HCT116 (cell line): Measurements from ENCODE around the gene DNAH7. TPM values are rescaled to one million over a fixed set of nuclear protein-coding genes. Genes with fewer than 3 reads are reported as not detected.

ENCODE experiments used
- ATAC-seq: fragments of 200-7000 bp; cut with Tn5 transposase; 2 replicates; pipeline ENCODE4 v1.9.1; 2020; ENCODE audit warnings: mild to moderate bottlenecking, moderate library complexity
- BruUV-seq: library from RNA; stranded (reverse); fragments of 400-500 nt; replicated peaks from 2 replicates; lab custom pipeline; 2021; lab: Mats Ljungman, UMichigan
- CTCF ChIA-PET: fragments of 300-600 bp; sonication (Branson Sonifier 250); formaldehyde crosslinking; loops from one replicate; lab custom pipeline; 2021; ENCODE audit warnings: antibody characterized with exemption; lab: Charles Lee
- POLR2A ChIA-PET: fragments of 300-600, 350-600 bp; sonication (Branson Sonifier 250); formaldehyde crosslinking; loops from one replicate; lab custom pipeline; 2021; ENCODE audit warnings: antibody characterized with exemption; lab: Charles Lee
- RAD21 ChIA-PET, 2 experiments: fragments of 300-600 bp; sonication (Branson Sonifier 250); formaldehyde crosslinking; loops; one replicate each; lab custom pipeline; 2023; ENCODE audit warnings: low total read pairs in 2 of 2; ENCODE audit not compliant: uncharacterized antibody in 2 of 2, unreplicated experiment in 2 of 2, low non-redundant PET in 1 of 2; lab: Charles Lee
- DNase-seq: peaks from one replicate; pipeline ENCODE4 v3.0.0-alpha.2; 2010; ENCODE audit warnings: low read depth, low spot score
- H2AFZ ChIP-seq: fragments of 200-600 bp; shearing (Covaris generic), sonication (generic); 2 replicates; pipeline ENCODE4 v1.6.1; 2017; ENCODE audit warnings: low read depth, mixed run types, mixed read lengths, antibody characterized with exemption, low read length; ENCODE audit not compliant: poor library complexity, severe bottlenecking
- H3K27ac ChIP-seq: 2 replicates; pipeline ENCODE4 v1.5.1; 2012; ENCODE audit warnings: low read depth, low read length
- H3K27me3 ChIP-seq: fragments of 200-600 bp; sonication (generic); 2 replicates; pipeline ENCODE4 v1.6.1; 2016; ENCODE audit warnings: mixed run types, low read length, mixed read lengths; ENCODE audit not compliant: insufficient read depth
- H3K36me3 ChIP-seq, 2 experiments: fragments of 200-500 bp in 1 of 2; fragments of 200-600 bp in 1 of 2; sonication (Bioruptor generic) in 1 of 2; sonication (generic) in 1 of 2; 2 replicates each; pipeline versions ENCODE4 v1.5.1 to v1.6.1; 2014 to 2016; ENCODE audit warnings: low read length in 2 of 2, inconsistent platforms in 1 of 2, mixed read lengths in 1 of 2, mixed run types in 1 of 2; ENCODE audit not compliant: insufficient read depth in 2 of 2, control insufficient read depth in 1 of 2
- H3K4me1 ChIP-seq, 2 experiments: fragments of 200-600 bp in 1 of 2; sonication (generic) in 1 of 2; 2 replicates each; pipeline versions ENCODE4 v1.5.1 to v1.6.1; 2012 to 2017; ENCODE audit warnings: low read length in 2 of 2, inconsistent platforms in 1 of 2, mild to moderate bottlenecking in 1 of 2, mixed read lengths in 1 of 2, mixed run types in 1 of 2, moderate library complexity in 1 of 2; ENCODE audit not compliant: insufficient read depth in 2 of 2, control insufficient read depth in 1 of 2
- H3K4me2 ChIP-seq: fragments of 200-600 bp; sonication (generic); 2 replicates; pipeline ENCODE4 v1.6.1; 2017; ENCODE audit warnings: mixed run types, low read length, mixed read lengths
- H3K4me3 ChIP-seq, 2 experiments: fragments of 200-600 bp in 1 of 2; sonication (generic) in 1 of 2; replicated peaks in 1 of 2; 2 replicates each; pipeline ENCODE4 v1.5.1; 2011 to 2016; ENCODE audit warnings: low read length in 2 of 2, control low read depth in 1 of 2, low read depth in 1 of 2, mild to moderate bottlenecking in 1 of 2, mixed read lengths in 1 of 2, mixed run types in 1 of 2
- H3K79me2 ChIP-seq: fragments of 200-600 bp; sonication (generic); 2 replicates; pipeline ENCODE4 v1.6.1; 2017; ENCODE audit warnings: mild to moderate bottlenecking, mixed run types, low read length, moderate library complexity, mixed read lengths; ENCODE audit not compliant: insufficient read depth
- H3K9ac ChIP-seq: fragments of 200-600 bp; sonication (generic); 2 replicates; pipeline ENCODE4 v1.6.1; 2016; ENCODE audit warnings: low read length, mixed read lengths
- H3K9me2 ChIP-seq: fragments of 200-600 bp; sonication (generic), shearing (Covaris generic); 2 replicates; pipeline ENCODE4 v1.6.1; 2017; ENCODE audit warnings: mixed run types, mild to moderate bottlenecking, moderate library complexity; ENCODE audit not compliant: insufficient read depth
- H3K9me3 ChIP-seq, 2 experiments: fragments of 200-500 bp in 1 of 2; fragments of 200-600 bp in 1 of 2; sonication (Bioruptor generic) in 1 of 2; sonication (generic) in 1 of 2; 2 replicates each; pipeline ENCODE4 v1.6.1; 2014 to 2017; ENCODE audit warnings: low read length in 2 of 2, mixed read lengths in 2 of 2, inconsistent platforms in 1 of 2, low read depth in 1 of 2, mild to moderate bottlenecking in 1 of 2, mixed run types in 1 of 2, moderate library complexity in 1 of 2; ENCODE audit not compliant: control insufficient read depth in 1 of 2, insufficient read depth in 1 of 2
- H4K20me1 ChIP-seq: fragments of 200-600 bp; sonication (generic), shearing (Covaris generic); 2 replicates; pipeline ENCODE4 v1.6.1; 2017; ENCODE audit warnings: mixed run types, mild to moderate bottlenecking, moderate library complexity; ENCODE audit not compliant: insufficient read depth
- EGR1 ChIP-seq: IDR thresholded peaks from 2 replicates; pipeline ENCODE4 v1.6.1; 2012; ENCODE audit warnings: low read depth
- ELF1 ChIP-seq: IDR thresholded peaks from 2 replicates; pipeline ENCODE4 v1.6.1; 2012; ENCODE audit warnings: low read depth, borderline replicate concordance
- POLR2AphosphoS5 ChIP-seq: IDR thresholded peaks from 2 replicates; pipeline ENCODE4 v1.6.1; 2011; ENCODE audit warnings: mild to moderate bottlenecking, low read depth, low read length, moderate library complexity
- SP1 ChIP-seq: IDR thresholded peaks from 2 replicates; pipeline ENCODE4 v1.6.1; 2012; ENCODE audit warnings: low read depth
- TCF7L2 ChIP-seq: IDR thresholded peaks from 2 replicates; pipeline ENCODE4 v1.7.0; 2011; ENCODE audit warnings: borderline replicate concordance, inconsistent platforms; ENCODE audit not compliant: insufficient read depth, insufficient read length; ENCODE audit errors: extremely low read depth
- YY1 ChIP-seq: IDR thresholded peaks from 2 replicates; pipeline ENCODE4 v1.6.1; 2011; ENCODE audit warnings: low read length, low read depth, moderate library complexity, mild to moderate bottlenecking; ENCODE audit not compliant: insufficient replicate concordance; ENCODE audit errors: extremely low read depth
- intact Hi-C: fragments of 100-400 bp; cut with micrococcal nuclease; formaldehyde crosslinking; loops from 2 replicates; pipeline ENCODE4 v1.10.0; 2022
- total RNA-seq: library from RNA; stranded (reverse); gene quantifications from one replicate; pipeline ENCODE4 v1.2.1, GENCODE V29; 2021; ENCODE audit not compliant: unreplicated experiment
- TF ChIP-seq, protein P1 (sequence below): IDR thresholded peaks from 2 replicates; pipeline ENCODE4 v1.6.1; 2012; ENCODE audit warnings: low read depth

The DNAH7 gene
- total RNA-seq, 1 experiment from 2014 or later: not detected

DNA sequence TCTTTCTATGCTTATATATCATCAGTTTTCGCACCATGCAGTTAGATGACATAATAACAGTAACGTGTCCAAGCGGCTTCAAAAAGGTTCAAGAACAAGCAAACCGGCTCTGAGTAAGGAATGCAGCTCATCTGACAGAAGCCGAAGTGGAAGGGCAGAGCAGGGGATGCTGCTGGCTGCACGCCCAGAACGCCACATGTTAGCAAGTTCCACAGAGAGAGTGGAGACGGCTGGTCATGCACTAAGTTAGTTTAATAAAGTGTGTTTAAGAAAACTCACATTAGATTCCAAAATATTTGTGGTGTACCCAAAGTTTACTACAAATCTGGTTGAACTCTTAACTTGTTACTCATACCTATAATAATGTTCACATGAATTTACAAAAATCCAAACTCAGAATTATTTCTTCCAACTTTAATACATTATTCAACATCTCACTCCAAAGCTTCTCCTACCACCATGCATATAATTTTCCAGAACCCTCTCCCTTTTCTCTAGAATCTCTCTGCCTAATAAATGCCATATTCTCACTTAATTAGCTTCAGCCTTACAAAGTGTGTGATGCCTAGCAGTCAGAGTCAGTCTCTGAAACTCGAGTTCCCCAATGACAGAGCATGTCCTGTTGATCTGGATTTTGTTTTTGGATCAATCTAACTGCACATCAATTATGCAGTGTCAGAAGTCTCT lies 170.0 kb downstream of the DNAH7 start:
- no peak overlapping the region for H3K27ac ChIP-seq
- TF ChIP-seq ELF1 (no peak), SP1 (no peak), TCF7L2 (no peak), POLR2AphosphoS5 (no peak), YY1 (no peak), EGR1 (no peak)
- TF ChIP-seq, protein P1, sequence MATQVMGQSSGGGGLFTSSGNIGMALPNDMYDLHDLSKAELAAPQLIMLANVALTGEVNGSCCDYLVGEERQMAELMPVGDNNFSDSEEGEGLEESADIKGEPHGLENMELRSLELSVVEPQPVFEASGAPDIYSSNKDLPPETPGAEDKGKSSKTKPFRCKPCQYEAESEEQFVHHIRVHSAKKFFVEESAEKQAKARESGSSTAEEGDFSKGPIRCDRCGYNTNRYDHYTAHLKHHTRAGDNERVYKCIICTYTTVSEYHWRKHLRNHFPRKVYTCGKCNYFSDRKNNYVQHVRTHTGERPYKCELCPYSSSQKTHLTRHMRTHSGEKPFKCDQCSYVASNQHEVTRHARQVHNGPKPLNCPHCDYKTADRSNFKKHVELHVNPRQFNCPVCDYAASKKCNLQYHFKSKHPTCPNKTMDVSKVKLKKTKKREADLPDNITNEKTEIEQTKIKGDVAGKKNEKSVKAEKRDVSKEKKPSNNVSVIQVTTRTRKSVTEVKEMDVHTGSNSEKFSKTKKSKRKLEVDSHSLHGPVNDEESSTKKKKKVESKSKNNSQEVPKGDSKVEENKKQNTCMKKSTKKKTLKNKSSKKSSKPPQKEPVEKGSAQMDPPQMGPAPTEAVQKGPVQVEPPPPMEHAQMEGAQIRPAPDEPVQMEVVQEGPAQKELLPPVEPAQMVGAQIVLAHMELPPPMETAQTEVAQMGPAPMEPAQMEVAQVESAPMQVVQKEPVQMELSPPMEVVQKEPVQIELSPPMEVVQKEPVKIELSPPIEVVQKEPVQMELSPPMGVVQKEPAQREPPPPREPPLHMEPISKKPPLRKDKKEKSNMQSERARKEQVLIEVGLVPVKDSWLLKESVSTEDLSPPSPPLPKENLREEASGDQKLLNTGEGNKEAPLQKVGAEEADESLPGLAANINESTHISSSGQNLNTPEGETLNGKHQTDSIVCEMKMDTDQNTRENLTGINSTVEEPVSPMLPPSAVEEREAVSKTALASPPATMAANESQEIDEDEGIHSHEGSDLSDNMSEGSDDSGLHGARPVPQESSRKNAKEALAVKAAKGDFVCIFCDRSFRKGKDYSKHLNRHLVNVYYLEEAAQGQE: no peak
- H3K9me2 ChIP-seq: no peaks in the 10 kb centered on the region
- ChIA-PET POLR2A (no interaction called here), CTCF (no interaction called here), RAD21 (no interaction called here)
- ATAC-seq: peak; percentile 67
- no peaks in the 10 kb centered on the region for H3K36me3 ChIP-seq
- no peak overlapping the region for H3K4me3 ChIP-seq
- no peaks in the 10 kb centered on the region for H3K79me2 ChIP-seq
- peak; percentile 2 for DNase-seq
- no peaks in the 10 kb centered on the region; a peak in 1 of 4 replicates for H3K4me1 ChIP-seq
- peak overlapping the region; percentile 68 for H2AFZ ChIP-seq
- H3K4me2 ChIP-seq: peak overlapping the region; percentile 11; the same call in 1 of the 2 replicates
- no peaks in the 10 kb centered on the region for H3K27me3 ChIP-seq
- H3K9ac ChIP-seq: no peak overlapping the region
- no peaks in the 10 kb centered on the region for H3K9me3 ChIP-seq
- intact Hi-C loops: no loop called here
- H4K20me1 ChIP-seq: no peaks in the 10 kb centered on the region
- BruUV-seq: no TSS peak
